CD4-positive, alpha-beta T cell treated with Interleukin-6 for 4 hours (primary cell): ENCODE measurements around the gene TRNP1.
A peak's percentile ranks its signal among the peaks of the same experiment; 100 is the strongest.
"Not testable (repeated sequence)": the region's sequence is repeated elsewhere in the genome, so short reads cannot be mapped to it uniquely, and the experiment has no call there.

Experiments used
- DNase-seq: peaks from one replicate; pipeline ENCODE4 v3.0.0-alpha.2; 2020; ENCODE audit warnings: mixed read lengths

The TRNP1 gene

GRCh38 chr1:26976621-26977510 lies 16.6 kb upstream of the TRNP1 start:
- DNase-seq, result no peak

GRCh38 chr1:26978901-26979300 lies 14.6 kb upstream of the TRNP1 start:
- no peak for DNase-seq

GRCh38 chr1:26981146-26981846 lies 12.2 kb upstream of the TRNP1 start:
- no peak for DNase-seq

GRCh38 chr1:26983863-26984262 lies 9.6 kb upstream of the TRNP1 start:
- no peak for DNase-seq

- no peak for DNase-seq
Observed at GRCh38 chr1:26984291-26984690, 9.2 kb upstream of the TRNP1 start.

GRCh38 chr1:26986658-26987057 lies 6.8 kb upstream of the TRNP1 start:
- DNase-seq, result no peak

GRCh38 chr1:26989403-26990109 lies 3.9 kb upstream of the TRNP1 start:
- not testable (repeated sequence) for DNase-seq

- no peak for DNase-seq
Observed at GRCh38 chr1:26991310-26992116, 2.0 kb upstream of the TRNP1 start.

GRCh38 chr1:26994020-26994786 lies 711 bp downstream of the TRNP1 start:
- DNase-seq, result peak; percentile 27

- no peak for DNase-seq
Observed at GRCh38 chr1:26994787-26995517, 1.5 kb downstream of the TRNP1 start.

GRCh38 chr1:26996024-26996423 lies 2.5 kb downstream of the TRNP1 start:
- DNase-seq, result no peak

GRCh38 chr1:26996665-26997064 lies 3.2 kb downstream of the TRNP1 start:
- no peak for DNase-seq

GRCh38 chr1:26998429-26999300 lies 5.2 kb downstream of the TRNP1 start:
- DNase-seq, result no peak

- DNase-seq, result no peak
Observed at GRCh38 chr1:26999440-26999987, 6.0 kb downstream of the TRNP1 start.

- no peak for DNase-seq
Observed at GRCh38 chr1:27000090-27000816, 6.8 kb downstream of the TRNP1 start.

GRCh38 chr1:27000817-27001460 lies 7.4 kb downstream of the TRNP1 start:
- no peak for DNase-seq

GRCh38 chr1:27001570-27002360 lies 8.3 kb downstream of the TRNP1 start:
- no peak for DNase-seq
